Measurements from ENCODE around the gene NRG3. TPM values are rescaled to one million over a fixed set of nuclear protein-coding genes. Genes with fewer than 3 reads are reported as not detected.

The NRG3 gene
- total RNA-seq, result 26.3 TPM

DNA sequence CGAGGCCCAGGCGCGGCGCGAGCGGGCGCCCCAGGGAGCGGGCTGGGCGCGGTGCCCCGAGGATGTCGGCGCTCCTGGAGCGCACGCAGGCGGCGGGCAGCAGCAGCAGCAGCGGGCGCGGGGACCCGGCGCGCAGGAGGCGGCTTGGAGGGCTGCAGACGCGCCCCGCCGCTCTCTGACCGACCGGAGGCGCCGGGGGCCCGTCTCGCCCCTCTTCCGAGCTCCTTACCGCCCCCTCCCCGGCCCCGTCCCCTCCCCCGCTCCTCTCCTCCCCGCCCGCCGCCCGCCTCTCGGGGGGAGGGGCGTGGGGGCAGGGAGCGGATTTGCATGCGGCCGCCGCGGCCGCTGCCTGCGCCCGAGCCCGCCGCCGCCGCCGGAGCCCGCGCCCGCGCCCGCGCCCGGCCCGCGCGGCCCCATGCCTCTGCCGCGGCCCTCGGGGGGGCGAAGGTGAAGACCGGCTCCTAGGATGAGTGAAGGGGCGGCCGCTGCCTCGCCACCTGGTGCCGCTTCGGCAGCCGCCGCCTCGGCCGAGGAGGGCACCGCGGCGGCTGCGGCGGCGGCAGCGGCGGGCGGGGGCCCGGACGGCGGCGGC is at the start of gene NRG3:
NRG3 (plus strand) TSS at position 320 of the 592 bp plus-strand sequence.

Small RNA genes within 50 kb of the gene (small RNA-seq; reads per million reads assigned to genes)
- gene RNU6-441P, result not detected

Measured in diencephalon (tissue), 1 donor.